Calu3 (cell line): ENCODE measurements around the gene SND1. TPM values are rescaled to one million over a fixed set of nuclear protein-coding genes. Genes with fewer than 3 reads are reported as not detected.

Experiments
- BruUV-seq: library from RNA; stranded (reverse); fragments of 400-500 nt; replicated peaks from 2 replicates; lab custom pipeline; 2021; lab: Mats Ljungman, UMichigan
- CTCF ChIA-PET: fragments of 300-600 bp; sonication (Branson Sonifier 250); formaldehyde crosslinking; loops from one replicate; lab custom pipeline; 2022; ENCODE audit warnings: antibody characterized with exemption; lab: Charles Lee
- DNase-seq: peaks from one replicate; pipeline ENCODE4 v3.0.0; 2022
- H3K27ac Mint-ChIP-seq: one replicate; pipeline ENCODE4 v1.8.0; 2022; ENCODE audit warnings: mixed read lengths; ENCODE audit not compliant: unreplicated experiment
- H3K27me3 Mint-ChIP-seq: one replicate; pipeline ENCODE4 v1.8.0; 2022; ENCODE audit warnings: mixed read lengths; ENCODE audit not compliant: unreplicated experiment
- H3K36me3 Mint-ChIP-seq: one replicate; pipeline ENCODE4 v1.8.0; 2022; ENCODE audit warnings: mild to moderate bottlenecking, moderate library complexity, mixed read lengths; ENCODE audit not compliant: insufficient read depth, unreplicated experiment
- H3K4me1 Mint-ChIP-seq: one replicate; pipeline ENCODE4 v1.8.0; 2022; ENCODE audit warnings: mild to moderate bottlenecking, low read depth, mixed read lengths; ENCODE audit not compliant: unreplicated experiment
- H3K4me3 Mint-ChIP-seq: one replicate; pipeline ENCODE4 v1.8.0; 2022; ENCODE audit warnings: mild to moderate bottlenecking, low read depth, moderate library complexity, mixed read lengths; ENCODE audit not compliant: unreplicated experiment
- H3K9me3 Mint-ChIP-seq: one replicate; pipeline ENCODE4 v1.8.0; 2022; ENCODE audit warnings: low read depth, mixed read lengths; ENCODE audit not compliant: unreplicated experiment
- CTCF ChIP-seq: fragments of 200-600 bp; IDR thresholded peaks from one replicate; pipeline ENCODE4 v1.8.0; 2022; ENCODE audit warnings: antibody characterized with exemption; ENCODE audit not compliant: unreplicated experiment
- intact Hi-C: fragments of 100-400 bp; cut with micrococcal nuclease; formaldehyde crosslinking; loops from one replicate; pipeline ENCODE4 v1.10.0; 2022; ENCODE audit not compliant: unreplicated experiment
- total RNA-seq: library from RNA; stranded (reverse); gene quantifications from 2 replicates; pipeline ENCODE4 v1.2.3, GENCODE V29; 2022

SND1 gene
- total RNA-seq, 1 experiment from 2014 or later = 205 TPM

GRCh38 chr7:127690337-127690736 is 38.3 kb downstream of the SND1 start:
- Mint-ChIP-seq H3K27ac (no peak overlapping the region), H3K4me3 (no peak overlapping the region), H3K4me1 (peaks cover 13% of the 10 kb centered on the region), H3K9me3 (no peaks in the 10 kb centered on the region), H3K27me3 (no peaks in the 10 kb centered on the region), H3K36me3 (peaks cover 26% of the 10 kb centered on the region)
- no peak for DNase-seq
- TF ChIP-seq CTCF = no peak
- intact Hi-C loops = no loop called here
- CTCF ChIA-PET = no interaction called here
- BruUV-seq = no TSS peak

DNA sequence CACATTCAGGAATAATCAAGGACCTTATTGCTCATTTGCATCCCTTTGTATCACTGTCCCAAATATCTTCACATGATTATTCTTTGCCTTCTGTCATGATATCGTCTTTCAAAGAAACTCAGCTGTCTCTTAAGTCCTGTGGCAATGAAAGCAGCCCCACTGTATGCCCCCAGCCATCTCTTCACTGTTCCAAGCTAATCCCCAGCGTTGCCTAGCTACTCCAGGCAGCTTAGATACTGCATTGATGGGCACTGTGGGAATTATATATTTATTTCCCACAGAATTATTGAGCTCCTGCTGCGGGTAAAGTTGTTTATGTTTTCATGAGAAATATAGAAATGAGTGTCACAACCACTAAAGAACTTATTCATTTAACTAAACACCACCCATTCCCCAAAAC is 38.8 kb downstream of the SND1 start:
- CTCF ChIA-PET = no interaction called here
- Mint-ChIP-seq H3K27me3 (no peaks in the 10 kb centered on the region), H3K4me1 (peaks cover 8% of the 10 kb centered on the region), H3K9me3 (no peaks in the 10 kb centered on the region), H3K36me3 (peaks cover 31% of the 10 kb centered on the region), H3K27ac (no peak overlapping the region), H3K4me3 (no peak overlapping the region)
- BruUV-seq = no TSS peak
- no peak for TF ChIP-seq CTCF
- intact Hi-C loops = no loop called here
- DNase-seq = no peak

DNA sequence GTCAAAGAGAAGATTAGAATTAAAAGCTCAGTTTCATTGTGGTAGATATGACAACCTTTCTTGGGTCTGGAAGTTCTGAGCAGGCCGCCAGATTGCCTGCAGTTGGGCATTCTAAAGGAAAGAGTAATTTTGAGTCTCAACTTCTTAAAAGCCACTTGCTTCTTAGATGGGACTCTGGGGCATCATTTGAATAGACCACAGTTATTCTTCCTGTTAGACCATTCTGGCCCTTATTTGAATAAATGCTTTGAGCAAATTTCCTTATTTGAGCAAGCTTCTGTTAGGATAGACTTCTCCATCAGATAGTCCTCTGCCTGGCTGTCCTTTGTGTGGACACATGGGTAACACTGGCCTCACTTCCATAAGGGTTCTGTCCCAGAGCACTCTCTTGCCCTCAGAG is 40.2 kb downstream of the SND1 start:
- H3K4me1 Mint-ChIP-seq = peaks cover 8% of the 10 kb centered on the region
- TF ChIP-seq CTCF = no peak
- BruUV-seq = no TSS peak
- H3K27me3 Mint-ChIP-seq = no peaks in the 10 kb centered on the region
- intact Hi-C loops = no loop called here
- H3K9me3 Mint-ChIP-seq = no peaks in the 10 kb centered on the region
- H3K27ac Mint-ChIP-seq = no peak overlapping the region
- no peak overlapping the region for H3K4me3 Mint-ChIP-seq
- CTCF ChIA-PET = no interaction called here
- peaks cover 35% of the 10 kb centered on the region for H3K36me3 Mint-ChIP-seq
- no peak for DNase-seq

GRCh38 chr7:127699853-127700252 is 47.9 kb downstream of the SND1 start:
- CTCF ChIA-PET = no interaction called here
- H3K4me3 Mint-ChIP-seq = no peak overlapping the region
- no peaks in the 10 kb centered on the region for H3K9me3 Mint-ChIP-seq
- H3K27ac Mint-ChIP-seq = no peak overlapping the region
- intact Hi-C loops = loop anchor here (5.0 to 10.0 kb wide), 2 partner anchors 113 to 325 kb away; partner anchors contain the start of genes ARF5 and GCC1
- H3K36me3 Mint-ChIP-seq = peaks cover 59% of the 10 kb centered on the region
- peaks cover 13% of the 10 kb centered on the region for H3K4me1 Mint-ChIP-seq
- TF ChIP-seq CTCF = no peak
- H3K27me3 Mint-ChIP-seq = no peaks in the 10 kb centered on the region
- BruUV-seq = no TSS peak
- no peak for DNase-seq
